Astrocyte (in vitro differentiated cells and primary cell): ENCODE data around the gene TTC9. TPM values are rescaled to one million over a fixed set of nuclear protein-coding genes. Genes with fewer than 3 reads are reported as not detected.

ENCODE experiments used
- DNase-seq: peaks from one replicate; pipeline ENCODE4 v3.0.0-alpha.2; 2010; ENCODE audit warnings: low read depth
- FAIRE-seq: peaks from 2 replicates; lab custom pipeline; 2011; peaks lifted over from hg19 to GRCh38; lab: Jason Lieb, UNC
- H2AFZ ChIP-seq: 2 replicates; pipeline ENCODE4 v1.6.0; 2012; ENCODE audit warnings: low read depth, low read length, inconsistent platforms
- H3K27ac ChIP-seq: 2 replicates; pipeline ENCODE4 v1.5.1; 2011; ENCODE audit warnings: low read depth, low read length, inconsistent platforms
- H3K27me3 ChIP-seq: 2 replicates; pipeline ENCODE4 v1.6.0; 2011; ENCODE audit warnings: low read length, inconsistent platforms; ENCODE audit not compliant: insufficient read depth
- H3K36me3 ChIP-seq: 2 replicates; pipeline ENCODE4 v1.5.1; 2011; ENCODE audit warnings: low read length, inconsistent platforms; ENCODE audit not compliant: insufficient read depth
- H3K4me1 ChIP-seq: 2 replicates; pipeline ENCODE4 v1.5.1; 2011; ENCODE audit warnings: low read length, inconsistent platforms; ENCODE audit not compliant: insufficient read depth
- H3K4me2 ChIP-seq: 2 replicates; pipeline ENCODE4 v1.6.0; 2012; ENCODE audit warnings: low read length, inconsistent platforms
- H3K4me3 ChIP-seq: 2 replicates; pipeline ENCODE4 v1.5.1; 2011; ENCODE audit warnings: low read depth, mild to moderate bottlenecking, low read length, inconsistent platforms; ENCODE audit not compliant: insufficient read depth
- H3K79me2 ChIP-seq: 2 replicates; pipeline ENCODE4 v1.6.0; 2012; ENCODE audit warnings: mild to moderate bottlenecking, low read length, inconsistent platforms; ENCODE audit not compliant: insufficient read depth
- H3K9ac ChIP-seq: 2 replicates; pipeline ENCODE4 v1.6.0; 2012; ENCODE audit warnings: mild to moderate bottlenecking, low read length, inconsistent platforms
- H3K9me3 ChIP-seq: 2 replicates; pipeline ENCODE4 v1.5.1; 2012; ENCODE audit warnings: low read depth, mild to moderate bottlenecking, low read length, inconsistent platforms; ENCODE audit not compliant: insufficient read depth
- H4K20me1 ChIP-seq: 2 replicates; pipeline ENCODE4 v1.6.0; 2012; ENCODE audit warnings: low read length, inconsistent platforms; ENCODE audit not compliant: insufficient read depth
- H3K27ac Mint-ChIP-seq: one replicate; pipeline ENCODE4 v1.8.0; 2021; ENCODE audit warnings: mild to moderate bottlenecking, mixed read lengths; ENCODE audit not compliant: unreplicated experiment
- H3K27me3 Mint-ChIP-seq: one replicate; pipeline ENCODE4 v1.8.0; 2021; ENCODE audit warnings: low read depth, mixed read lengths; ENCODE audit not compliant: unreplicated experiment
- H3K36me3 Mint-ChIP-seq: one replicate; pipeline ENCODE4 v1.8.0; 2021; ENCODE audit warnings: low read depth, mixed read lengths; ENCODE audit not compliant: unreplicated experiment
- H3K4me1 Mint-ChIP-seq: one replicate; pipeline ENCODE4 v1.8.0; 2021; ENCODE audit warnings: low read depth, mixed read lengths; ENCODE audit not compliant: unreplicated experiment
- H3K4me3 Mint-ChIP-seq: one replicate; pipeline ENCODE4 v1.8.0; 2021; ENCODE audit warnings: mild to moderate bottlenecking, moderate library complexity, mixed read lengths; ENCODE audit not compliant: unreplicated experiment
- H3K9me3 Mint-ChIP-seq: one replicate; pipeline ENCODE4 v1.8.0; 2021; ENCODE audit warnings: mild to moderate bottlenecking, mixed read lengths; ENCODE audit not compliant: unreplicated experiment
- CTCF ChIP-seq: IDR thresholded peaks from 2 replicates; pipeline ENCODE4 v1.5.1; 2011; ENCODE audit warnings: low read depth, mild to moderate bottlenecking, inconsistent platforms, low read length, moderate library complexity; ENCODE audit not compliant: insufficient read depth
- EZH2 ChIP-seq: IDR thresholded peaks from 2 replicates; pipeline ENCODE4 v1.6.1; 2012; ENCODE audit warnings: mild to moderate bottlenecking, low read length, inconsistent platforms; ENCODE audit not compliant: insufficient read depth
- total RNA-seq: library from RNA; stranded (reverse); gene quantifications from 2 replicates; pipeline ENCODE4 v1.2.1, GENCODE V29; 2021

Gene TTC9
- total RNA-seq, 1 donor from 2014 or later = 8.4 TPM

- Histone ChIP-seq H3K36me3 (peaks cover 4% of the 10 kb centered on the region), H4K20me1 (peaks cover 10% of the 10 kb centered on the region), H3K9me3 (no peaks in the 10 kb centered on the region), H2AFZ (peak within 1 kb of the TSS; percentile 90), H3K4me2 (peak within 1 kb of the TSS; percentile 91), H3K27me3 (no peaks in the 10 kb centered on the region), H3K9ac (peak within 1 kb of the TSS; percentile 99), H3K27ac (peak within 1 kb of the TSS; percentile 90), H3K4me1 (peaks cover 7% of the 10 kb centered on the region), H3K4me3 (peak within 1 kb of the TSS; percentile 100), H3K79me2 (peaks cover 49% of the 10 kb centered on the region)
- Mint-ChIP-seq H3K9me3 (no peaks in the 10 kb centered on the region), H3K36me3 (no peaks in the 10 kb centered on the region), H3K27me3 (no peaks in the 10 kb centered on the region), H3K4me1 (peaks cover 11% of the 10 kb centered on the region), H3K27ac (peak within 1 kb of the TSS; percentile 99), H3K4me3 (peak within 1 kb of the TSS; percentile 100)
- peak; percentile 81 for DNase-seq
- TF ChIP-seq EZH2 = no peak
- TF ChIP-seq CTCF = no peak
- no peak for FAIRE-seq
Measured at GRCh38 chr14:70600382-70601157, 41.1 kb upstream of the TTC9 start, which contains the start of gene MED6. Gene MED6, minus strand, starts transcription at chr14:70600655. Its CDS starts 18 bp downstream, at chr14:70600637.

GRCh38 chr14:70601162-70601561 is 40.6 kb upstream of the TTC9 start:
- no peaks in the 10 kb centered on the region for H3K9me3 Mint-ChIP-seq
- H4K20me1 ChIP-seq = peaks cover 5% of the 10 kb centered on the region
- H3K27ac ChIP-seq = peak overlapping the region; percentile 57
- H3K4me3 Mint-ChIP-seq = peak overlapping the region; percentile 85
- TF ChIP-seq EZH2 = no peak
- no peak for TF ChIP-seq CTCF
- H3K36me3 ChIP-seq = peaks cover under 1% of the 10 kb centered on the region
- H3K27ac Mint-ChIP-seq = peak overlapping the region; percentile 86
- H3K4me1 ChIP-seq = peaks cover 7% of the 10 kb centered on the region
- FAIRE-seq = no peak
- no peaks in the 10 kb centered on the region for H3K9me3 ChIP-seq
- H3K4me2 ChIP-seq = peak overlapping the region; percentile 88
- no peaks in the 10 kb centered on the region for H3K36me3 Mint-ChIP-seq
- peaks cover 43% of the 10 kb centered on the region for H3K79me2 ChIP-seq
- no peaks in the 10 kb centered on the region for H3K27me3 Mint-ChIP-seq
- peak overlapping the region; percentile 71 for H2AFZ ChIP-seq
- peak overlapping the region; percentile 67 for H3K9ac ChIP-seq
- H3K27me3 ChIP-seq = no peaks in the 10 kb centered on the region
- H3K4me3 ChIP-seq = peak overlapping the region; percentile 59
- peak; percentile 60 for DNase-seq
- peaks cover 11% of the 10 kb centered on the region for H3K4me1 Mint-ChIP-seq

GRCh38 chr14:70602254-70602653 is 39.5 kb upstream of the TTC9 start:
- Histone ChIP-seq H3K36me3 (no peaks in the 10 kb centered on the region), H3K4me1 (peaks cover 7% of the 10 kb centered on the region), H4K20me1 (peaks cover 3% of the 10 kb centered on the region), H3K4me3 (no peak overlapping the region), H3K4me2 (no peak overlapping the region), H3K27ac (no peak overlapping the region), H3K79me2 (peaks cover 32% of the 10 kb centered on the region), H3K9me3 (no peaks in the 10 kb centered on the region), H3K27me3 (no peaks in the 10 kb centered on the region), H2AFZ (no peak overlapping the region), H3K9ac (no peak overlapping the region)
- Mint-ChIP-seq H3K4me1 (peaks cover 11% of the 10 kb centered on the region), H3K27me3 (no peaks in the 10 kb centered on the region), H3K36me3 (no peaks in the 10 kb centered on the region), H3K9me3 (no peaks in the 10 kb centered on the region), H3K4me3 (no peak overlapping the region), H3K27ac (no peak overlapping the region)
- no peak for FAIRE-seq
- TF ChIP-seq EZH2 (no peak), CTCF (no peak)
- no peak for DNase-seq
